GM18867 (cell line): Measurements from ENCODE around the gene CLCN1.
"Not testable (repeated sequence)": the region's sequence is repeated elsewhere in the genome, so short reads cannot be mapped to it uniquely, and the experiment has no call there.

Experiments
- ATAC-seq: cut with Tn5 transposase; IDR thresholded peaks from one replicate; pipeline ENCODE4 v1.9.1; 2021; ENCODE audit warnings: mild to moderate bottlenecking, moderate library complexity; ENCODE audit not compliant: unreplicated experiment

The CLCN1 gene

DNA sequence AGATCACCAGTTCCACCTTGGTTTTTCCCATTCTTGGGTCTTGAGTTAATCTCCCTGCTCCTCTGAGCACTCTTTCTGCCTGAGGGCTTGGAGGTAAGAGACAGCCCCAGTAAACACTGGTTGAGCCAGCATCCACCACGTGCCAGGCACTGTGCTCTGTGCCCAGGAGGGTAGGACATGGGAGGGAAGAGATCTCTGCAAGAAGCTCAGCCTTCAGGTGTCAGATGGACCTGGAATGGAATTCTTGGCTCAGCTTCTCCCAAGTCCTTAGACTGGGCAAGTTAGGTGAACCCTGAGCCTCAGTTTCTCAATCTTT is 67.7 kb downstream of the CLCN1 start:
- no peak for ATAC-seq

DNA sequence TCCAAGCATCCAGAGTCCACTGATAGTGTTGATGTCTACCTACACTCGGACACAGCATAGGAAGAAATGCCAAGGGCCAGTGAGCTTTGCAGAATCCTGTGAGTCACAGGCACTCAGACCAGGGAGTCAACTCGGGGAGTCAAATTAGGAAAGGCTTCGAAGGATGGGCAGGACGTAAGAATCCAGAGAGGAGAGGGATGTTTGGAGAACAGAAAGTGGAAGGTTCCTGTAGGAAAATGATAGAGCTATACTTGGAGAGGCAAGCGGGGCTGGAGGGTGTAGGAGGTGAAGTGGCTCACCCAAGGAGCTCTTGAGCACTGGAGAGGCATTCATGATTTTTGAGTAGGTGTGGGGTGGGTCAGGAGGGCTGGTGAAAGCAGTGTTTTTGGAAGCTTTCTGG is 68.2 kb downstream of the CLCN1 start:
- no peak for ATAC-seq

DNA sequence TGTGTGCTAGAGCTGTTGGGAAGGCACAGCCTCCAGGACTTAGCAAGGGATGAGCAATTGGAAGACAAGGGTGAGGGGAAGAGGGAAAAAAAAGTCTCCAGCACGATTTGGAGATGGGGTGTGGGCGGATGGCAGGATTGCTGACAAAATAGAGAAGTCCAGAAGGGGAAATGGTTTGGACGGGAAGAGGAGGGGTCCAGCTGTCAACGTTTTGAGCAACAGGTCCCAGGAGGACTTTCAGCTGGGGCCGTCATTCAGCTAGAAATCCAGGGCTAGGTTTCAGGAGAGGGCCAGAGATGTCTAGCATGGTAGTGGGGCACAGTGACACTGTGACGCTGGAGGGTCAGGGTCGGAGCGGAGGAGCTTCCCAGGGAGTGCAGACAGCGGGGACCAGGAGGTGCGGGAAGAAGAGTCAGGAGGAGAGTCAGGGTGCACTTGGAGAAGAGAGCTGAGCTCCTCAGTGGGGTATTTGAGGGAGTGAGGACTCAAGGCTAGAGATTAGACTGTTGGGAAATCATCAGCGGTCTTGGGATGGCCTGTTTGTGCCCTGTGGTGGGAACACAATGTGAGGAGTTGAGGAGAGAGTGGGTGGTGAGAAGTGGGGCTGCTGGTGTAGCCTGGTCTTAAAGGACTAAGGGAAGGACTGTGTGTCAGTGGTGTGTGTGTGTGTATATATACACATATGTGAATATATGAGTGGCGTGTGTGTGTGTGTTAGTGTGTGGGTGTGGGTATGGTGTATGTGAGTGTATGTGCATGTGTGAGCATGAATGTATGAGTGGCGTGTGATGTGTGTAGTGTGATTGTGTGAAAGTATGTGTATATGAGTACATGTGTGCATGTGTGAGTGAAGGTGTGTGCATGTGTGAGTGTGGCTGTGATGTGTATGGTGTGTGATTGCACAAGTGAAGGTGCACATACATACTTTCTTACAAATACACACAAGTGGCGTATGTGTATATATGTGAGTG is 69.0 kb downstream of the CLCN1 start:
- ATAC-seq = no peak

DNA sequence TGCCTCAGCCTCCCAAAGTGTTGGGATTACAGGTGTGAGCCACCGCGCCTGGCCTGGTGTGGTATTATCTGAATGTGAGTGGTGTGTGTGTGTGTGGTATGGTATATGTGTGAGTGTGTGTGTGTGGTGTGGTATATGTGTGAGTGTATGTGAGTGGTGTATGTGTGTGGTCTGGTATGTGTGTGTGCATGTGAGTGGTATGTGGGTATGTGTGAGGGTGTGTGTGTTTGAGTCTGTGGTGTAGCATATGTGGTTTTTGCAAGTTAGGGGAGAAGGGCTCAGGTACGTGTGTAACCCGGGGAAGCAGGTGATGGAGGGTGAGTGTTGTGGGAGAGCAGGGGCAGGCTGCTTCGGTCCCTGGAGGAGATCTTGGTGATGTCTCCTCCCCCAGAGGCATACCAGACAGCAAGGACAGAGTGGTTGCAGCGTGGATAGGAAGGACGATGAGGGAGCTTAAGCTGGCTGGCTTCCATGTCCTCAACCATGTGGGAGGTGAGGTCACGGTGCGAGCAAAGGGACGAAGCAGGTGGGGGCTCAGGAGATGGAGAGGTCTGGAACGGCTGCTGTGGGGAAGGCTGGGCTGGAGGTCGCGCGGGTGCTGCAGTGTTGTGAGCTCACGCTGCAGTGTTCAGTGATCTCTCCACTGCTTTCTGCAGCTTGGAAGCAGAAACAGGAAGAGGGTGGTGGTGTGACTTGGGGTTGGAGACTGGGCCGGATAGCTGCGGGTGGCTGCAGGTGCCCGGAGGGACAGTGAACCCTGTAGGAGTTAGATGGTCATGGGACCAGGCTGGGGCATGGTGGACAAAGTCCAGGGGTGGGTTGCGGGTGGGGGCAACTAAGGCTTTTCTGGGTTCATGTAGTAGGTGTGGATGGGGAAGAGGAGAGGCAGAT is 70.2 kb downstream of the CLCN1 start:
- ATAC-seq = no peak

DNA sequence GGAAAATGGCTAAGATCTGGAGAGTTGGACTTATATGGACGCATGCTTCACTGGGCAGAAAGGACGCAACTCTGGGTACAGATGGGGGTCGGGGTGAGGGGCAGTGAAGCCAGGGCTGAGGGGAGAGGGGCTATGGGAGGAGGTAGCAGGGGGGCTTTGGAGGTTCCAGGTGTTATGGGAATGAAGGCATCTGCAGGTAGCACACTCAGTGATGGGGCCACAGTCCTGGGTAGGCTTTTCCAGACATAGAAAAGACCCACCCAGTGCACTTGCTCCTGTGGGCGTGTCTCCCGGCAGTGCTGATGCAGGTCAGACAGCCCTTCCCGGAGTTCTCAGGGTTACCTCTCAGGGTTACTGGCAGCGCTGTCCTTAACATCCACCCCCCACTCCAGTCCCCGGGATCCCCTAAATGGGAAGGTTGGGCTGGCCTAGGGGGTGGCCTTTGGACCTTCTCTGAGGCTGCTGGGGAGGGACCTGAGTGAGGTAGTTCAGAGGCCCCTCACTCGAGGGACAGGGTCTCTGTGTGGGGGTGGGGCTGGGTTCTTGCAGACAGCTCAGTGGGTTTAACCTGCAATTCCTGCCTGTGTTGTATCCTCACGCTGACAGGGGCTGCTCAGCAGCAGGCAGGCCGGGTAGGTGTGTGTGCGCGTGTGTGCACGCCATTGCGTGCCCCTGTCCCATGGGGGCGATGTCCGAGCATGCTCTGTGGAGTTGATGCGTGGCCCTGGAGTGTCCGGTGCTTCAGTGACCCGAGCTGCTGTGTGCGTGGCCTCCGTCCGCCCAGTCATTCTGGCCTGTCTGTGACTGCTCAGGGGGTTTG is 71.5 kb downstream of the CLCN1 start:
- ATAC-seq = no peak

DNA sequence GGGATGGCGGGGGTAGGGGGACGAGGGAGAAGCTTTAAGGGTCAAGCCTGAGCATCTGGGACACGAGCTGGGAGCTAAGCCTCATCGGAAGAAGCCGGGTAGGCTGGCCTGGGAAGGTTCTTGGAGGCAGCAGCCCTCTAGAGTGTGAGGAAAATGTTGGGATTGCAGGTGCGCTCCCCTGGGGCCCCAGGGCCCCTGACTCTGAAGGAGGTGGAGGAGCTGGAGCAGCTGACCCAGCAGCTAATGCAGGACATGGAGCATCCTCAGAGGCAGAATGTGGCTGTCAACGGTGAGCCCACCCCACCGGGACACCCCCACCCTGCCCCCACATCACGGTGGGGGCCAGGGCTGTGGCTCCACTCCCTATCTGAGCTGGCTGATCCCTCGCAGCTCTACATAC is 72.1 kb downstream of the CLCN1 start:
- ATAC-seq = no peak

DNA sequence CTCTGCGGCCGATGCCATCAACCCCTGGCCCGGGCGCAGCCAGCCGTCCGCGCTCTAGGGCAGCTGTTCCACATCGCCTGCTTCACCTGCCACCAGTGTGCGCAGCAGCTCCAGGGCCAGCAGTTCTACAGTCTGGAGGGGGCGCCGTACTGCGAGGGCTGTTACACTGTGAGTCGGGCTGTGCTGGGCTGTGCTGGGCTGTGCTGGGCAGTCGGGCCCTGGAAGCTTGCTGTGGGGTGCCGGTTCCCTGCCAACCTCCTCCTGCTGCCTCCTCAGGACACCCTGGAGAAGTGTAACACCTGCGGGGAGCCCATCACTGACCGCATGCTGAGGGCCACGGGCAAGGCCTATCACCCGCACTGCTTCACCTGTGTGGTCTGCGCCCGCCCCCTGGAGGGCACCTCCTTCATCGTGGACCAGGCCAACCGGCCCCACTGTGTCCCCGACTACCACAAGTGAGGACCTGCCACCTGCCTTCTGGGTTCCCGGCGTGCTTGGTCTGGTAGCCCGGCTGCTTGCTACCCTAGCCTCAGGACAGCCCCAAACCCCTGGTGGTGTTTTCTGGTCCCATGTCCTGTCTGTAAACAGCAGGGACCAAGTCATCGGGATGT is 72.7 kb downstream of the CLCN1 start:
- ATAC-seq = no peak

DNA sequence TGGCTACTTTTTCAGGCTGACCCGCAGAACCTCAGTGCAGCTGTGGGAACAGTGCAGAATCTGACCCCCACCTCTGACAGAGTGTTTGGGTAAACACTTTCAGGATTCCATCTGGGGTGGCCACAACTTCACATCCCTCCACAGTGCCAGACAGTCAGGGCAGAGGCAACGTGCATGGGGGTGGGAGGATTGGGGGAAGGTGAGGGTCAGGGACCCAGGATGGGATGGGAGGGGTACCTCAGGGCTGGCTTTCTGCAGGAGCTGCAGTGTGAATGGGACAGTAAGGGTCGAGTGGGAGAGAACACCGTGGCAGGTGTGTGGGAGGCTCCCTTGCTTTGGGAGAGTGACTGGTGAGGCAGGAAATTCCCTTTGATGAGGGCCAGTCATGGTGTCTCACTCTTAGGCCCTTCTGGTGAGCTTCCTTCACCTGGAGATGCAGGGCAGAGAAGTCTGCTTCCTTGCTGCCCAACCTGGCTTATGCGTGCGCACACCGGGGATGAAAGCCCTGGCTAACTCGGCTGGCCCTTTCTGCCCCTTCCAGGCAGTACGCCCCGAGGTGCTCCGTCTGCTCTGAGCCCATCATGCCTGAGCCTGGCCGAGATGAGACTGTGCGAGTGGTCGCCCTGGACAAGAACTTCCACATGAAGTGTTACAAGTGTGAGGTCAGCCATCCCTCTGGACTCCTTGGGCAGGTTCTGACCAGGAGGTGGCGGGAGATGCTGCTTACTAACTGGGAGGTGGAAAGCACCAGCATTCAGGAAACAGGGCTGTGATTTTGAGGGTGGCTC is 73.6 kb downstream of the CLCN1 start:
- ATAC-seq = no peak

DNA sequence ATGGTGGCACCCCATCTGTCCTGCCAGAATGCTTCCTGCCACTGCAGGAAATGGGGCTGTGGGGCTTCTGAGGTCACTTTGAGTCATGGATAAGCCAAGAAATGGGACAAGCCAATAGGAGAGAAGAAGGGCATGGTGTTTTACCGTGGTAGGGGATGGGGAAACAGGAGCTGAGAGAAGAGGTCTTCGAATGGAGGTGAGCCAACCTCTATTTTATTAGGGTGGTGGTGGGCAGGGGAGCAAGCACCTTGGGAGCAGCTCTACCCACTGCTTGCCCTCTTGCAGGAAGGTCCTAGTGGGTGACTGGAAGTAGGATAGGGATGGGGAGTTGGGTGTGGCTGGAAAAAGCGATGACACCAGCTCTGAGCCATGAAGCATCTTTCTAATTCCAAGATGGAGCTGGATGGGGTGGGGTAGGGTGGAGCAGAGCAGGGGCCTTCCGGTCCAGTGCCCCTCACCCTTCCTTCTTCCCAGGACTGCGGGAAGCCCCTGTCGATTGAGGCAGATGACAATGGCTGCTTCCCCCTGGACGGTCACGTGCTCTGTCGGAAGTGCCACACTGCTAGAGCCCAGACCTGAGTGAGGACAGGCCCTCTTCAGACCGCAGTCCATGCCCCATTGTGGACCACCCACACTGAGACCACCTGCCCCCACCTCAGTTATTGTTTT is 74.3 kb downstream of the CLCN1 start:
- ATAC-seq = no peak

DNA sequence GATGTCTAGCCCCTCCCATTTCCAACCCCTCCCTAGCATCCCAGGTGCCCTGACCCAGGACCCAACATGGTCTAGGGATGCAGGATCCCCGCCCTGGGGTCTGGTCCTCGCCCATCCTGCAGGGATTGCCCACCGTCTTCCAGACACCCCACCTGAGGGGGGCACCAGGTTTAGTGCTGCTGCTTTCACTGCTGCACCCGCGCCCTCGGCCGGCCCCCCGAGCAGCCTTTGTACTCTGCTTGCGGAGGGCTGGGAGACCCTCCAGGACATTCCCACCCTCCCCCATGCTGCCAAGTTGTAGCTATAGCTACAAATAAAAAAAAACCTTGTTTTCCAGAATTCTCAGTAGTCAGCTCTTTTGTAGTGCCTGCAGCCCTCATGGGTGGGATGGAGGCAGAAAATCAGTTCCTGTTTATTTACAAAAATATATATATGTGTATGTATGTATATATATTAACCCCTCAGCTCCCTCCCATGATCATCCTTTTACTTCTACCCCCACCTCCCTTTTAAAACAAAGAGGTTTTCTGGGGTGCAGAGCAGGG is 74.9 kb downstream of the CLCN1 start:
- ATAC-seq = no peak

DNA sequence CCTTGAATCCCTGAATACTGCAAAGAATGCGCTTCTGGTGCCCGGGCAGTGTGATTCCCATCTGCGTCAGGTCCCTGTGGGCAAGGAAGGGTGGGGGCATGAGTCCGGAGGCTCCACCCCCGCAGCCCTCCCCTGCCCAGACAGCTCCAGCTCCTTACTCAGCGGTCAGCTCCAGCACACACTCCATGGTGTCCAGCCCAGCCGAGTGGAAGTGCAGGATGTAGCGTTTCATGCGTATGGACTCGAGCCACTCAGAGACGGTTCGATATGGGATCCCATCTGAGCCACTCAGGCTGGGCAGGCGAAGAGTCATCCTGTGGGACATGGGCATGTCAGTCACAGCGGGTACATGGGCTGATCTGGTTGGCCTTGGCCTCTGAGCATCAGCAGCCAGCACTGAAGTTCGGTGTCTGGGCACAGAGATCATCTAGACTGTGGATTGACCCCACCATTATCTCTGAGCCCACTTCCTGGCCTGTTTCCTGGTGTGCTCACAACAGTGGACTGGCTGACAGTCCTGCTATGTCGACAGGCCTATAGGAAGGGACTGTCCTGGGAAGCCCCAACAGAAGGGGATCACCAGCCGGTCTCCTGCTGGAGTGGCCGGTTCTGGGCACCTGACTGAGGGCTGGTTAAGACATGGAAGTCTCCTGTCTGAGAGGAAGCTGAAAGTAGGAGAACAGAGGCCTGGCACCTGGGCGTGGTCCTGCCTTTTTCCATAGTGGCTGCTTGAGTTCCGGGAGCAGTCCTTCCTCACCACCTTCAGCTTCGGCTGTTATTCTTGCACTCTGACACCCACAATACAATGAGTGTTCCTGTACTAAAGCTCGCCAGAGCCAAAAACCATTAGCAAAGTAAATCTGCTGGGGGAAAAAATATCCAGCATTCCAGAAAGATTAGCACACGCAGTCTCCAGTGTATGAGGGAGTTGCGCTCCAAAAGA is 75.8 kb downstream of the CLCN1 start:
- ATAC-seq = no peak

DNA sequence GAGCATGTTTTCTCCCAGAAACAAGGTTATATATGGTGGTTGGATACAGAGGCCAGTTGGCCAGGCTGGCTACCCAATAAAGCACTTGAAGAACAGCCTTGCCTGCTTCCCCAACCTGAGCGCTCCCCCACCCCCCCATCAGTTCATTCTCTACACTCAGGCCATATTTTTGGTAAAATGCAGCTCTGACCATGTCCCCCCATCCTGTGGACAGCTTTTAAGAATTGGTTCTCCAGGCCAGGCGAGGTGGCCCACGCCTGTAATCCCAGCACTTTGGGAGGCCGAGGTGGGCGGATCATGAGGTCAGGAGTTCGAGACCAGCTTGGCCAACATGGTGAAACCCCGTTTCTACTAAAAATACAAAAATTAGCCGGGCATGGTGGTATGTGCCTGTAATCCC is 76.5 kb downstream of the CLCN1 start:
- not testable (repeated sequence) for ATAC-seq

DNA sequence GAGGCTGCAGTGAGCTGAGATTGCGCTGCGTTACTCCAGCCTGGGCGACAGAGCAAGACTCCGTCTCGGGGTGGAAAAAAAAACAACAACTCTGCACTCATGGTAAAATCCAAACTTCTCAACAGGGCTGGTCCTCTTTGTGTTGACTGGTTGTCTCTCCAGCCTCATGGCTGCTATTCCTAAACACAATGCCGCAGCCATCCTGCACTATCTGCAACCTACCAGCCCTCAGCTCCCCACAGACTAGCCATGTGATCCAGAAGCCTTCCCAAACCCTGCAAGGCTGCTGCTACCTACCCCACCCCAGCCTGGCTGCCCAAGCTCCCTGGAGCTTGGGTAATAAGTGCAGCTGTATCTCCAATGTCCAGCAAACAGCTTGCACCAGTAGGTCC is 77.0 kb downstream of the CLCN1 start:
- no peak for ATAC-seq

DNA sequence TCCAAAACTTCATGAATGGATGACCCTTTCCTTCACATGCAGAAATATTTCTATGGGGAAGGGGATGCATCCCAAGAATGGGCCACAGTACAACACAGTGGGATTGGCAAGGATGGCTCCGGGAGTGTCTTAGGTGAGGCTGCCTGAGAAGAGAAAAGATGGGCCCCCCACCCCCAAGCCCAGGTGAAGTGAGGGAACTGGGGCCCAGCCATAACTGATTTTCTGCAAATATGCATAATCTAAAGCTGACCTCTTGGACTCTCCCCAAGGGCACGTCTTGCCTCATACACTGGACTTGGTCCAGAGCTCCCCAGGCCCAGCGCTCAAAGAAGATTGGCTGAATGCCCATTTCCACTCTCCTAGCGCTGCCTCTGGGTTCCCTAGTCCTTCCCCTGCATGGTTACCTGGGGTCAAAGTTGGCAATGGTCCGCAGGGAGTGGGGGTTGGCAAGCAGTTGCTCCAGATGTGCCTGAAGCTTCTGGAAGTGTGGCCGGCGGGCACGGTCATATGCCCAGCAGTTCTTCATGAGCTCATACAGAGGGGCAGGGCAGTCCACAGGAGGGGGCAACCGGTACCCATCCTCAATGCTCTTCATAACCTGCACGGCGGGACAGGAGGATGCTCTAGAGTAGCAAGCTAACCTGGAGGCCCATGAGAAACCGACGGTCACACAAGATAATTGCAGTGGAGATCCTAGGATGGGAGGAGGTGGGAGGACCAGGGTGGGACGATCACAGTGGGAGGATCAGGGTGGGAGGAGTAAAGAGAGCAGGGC is 77.5 kb downstream of the CLCN1 start:
- ATAC-seq = no peak

DNA sequence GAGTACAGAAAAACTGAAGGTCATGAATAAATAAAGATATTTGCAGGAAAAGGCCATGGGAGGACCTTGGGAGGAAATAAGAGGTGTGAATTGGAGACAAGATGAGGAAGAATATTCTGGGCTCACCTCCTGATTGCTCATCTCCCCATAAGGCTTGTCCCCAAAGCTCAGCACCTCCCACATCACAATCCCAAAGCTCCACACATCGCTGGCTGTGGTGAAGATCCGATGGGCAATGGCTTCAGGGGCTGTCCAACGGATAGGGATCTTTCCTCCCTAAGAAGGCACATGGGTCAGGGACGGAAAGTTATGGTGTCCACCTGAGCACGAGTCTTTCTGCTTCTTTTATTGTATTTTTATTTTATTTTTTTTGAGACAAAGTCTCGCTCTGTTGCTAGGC is 78.2 kb downstream of the CLCN1 start:
- no peak for ATAC-seq

DNA sequence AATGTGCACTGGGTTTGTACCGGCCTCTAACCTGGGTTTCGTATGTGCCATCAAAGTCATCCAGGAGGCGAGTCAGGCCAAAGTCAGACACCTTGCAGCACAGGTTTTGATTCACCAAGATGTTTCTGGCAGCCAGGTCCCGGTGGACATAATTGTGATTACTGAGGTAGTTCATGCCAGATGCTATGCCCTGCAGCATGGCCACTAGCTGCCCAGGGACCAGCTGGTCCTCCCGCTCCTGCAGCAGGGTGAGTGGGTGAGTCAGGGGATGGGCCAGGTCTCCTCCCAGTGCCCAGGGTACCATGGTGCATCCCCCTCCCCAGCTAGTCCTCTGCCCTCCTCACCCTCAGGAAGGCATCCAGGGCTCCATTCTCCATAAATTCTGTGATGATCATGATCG is 78.9 kb downstream of the CLCN1 start:
- no peak for ATAC-seq
